Measurements from ENCODE around the gene KBTBD8. TPM values are rescaled to one million over a fixed set of nuclear protein-coding genes. Genes with fewer than 3 reads are reported as not detected.

KBTBD8 gene
- total and polyA plus RNA-seq, 4 donors: 0.08 to 14.2 (median 1.3) TPM

DNA sequence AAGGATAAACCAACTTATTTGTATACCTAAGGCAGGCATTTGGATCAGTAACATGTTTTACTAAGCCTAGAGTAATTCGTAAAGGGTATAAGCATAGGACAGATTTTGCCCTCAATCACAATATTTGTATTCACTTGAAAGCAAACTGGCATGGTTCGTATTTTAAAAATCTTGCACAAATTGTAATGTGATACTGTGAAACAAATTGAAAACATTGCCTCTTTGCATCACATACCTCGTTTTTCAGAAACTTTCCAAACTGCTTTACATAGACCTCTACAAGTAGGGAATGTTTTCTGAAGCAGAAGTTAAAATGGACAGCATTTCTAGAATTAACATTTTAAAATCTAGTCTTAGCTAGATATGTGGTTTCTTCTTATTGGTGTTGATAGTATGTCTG, 11.6 kb downstream of the KBTBD8 start:
- 87% methylated on average over 3 of the region's 3 CpGs for WGBS
- TF ChIP-seq YY1 (IDR thresholded peaks at IDR 0.05) (no peak), ATF3 (IDR thresholded peaks at IDR 0.05) (no peak), RAD21 (IDR thresholded peaks at IDR 0.05) (no peak), HNF4G (IDR thresholded peaks at IDR 0.05) (no peak), NR2F2 (IDR thresholded peaks at IDR 0.05) (no peak), SP1 (IDR thresholded peaks at IDR 0.05) (no peak), FOXA2 (IDR thresholded peaks at IDR 0.05) (no peak), FOXA1 (IDR thresholded peaks at IDR 0.05) (no peak), TAF1 (conservative IDR thresholded peaks at IDR 0.05) (no peak)
- TF ChIP-seq, protein P1, sequence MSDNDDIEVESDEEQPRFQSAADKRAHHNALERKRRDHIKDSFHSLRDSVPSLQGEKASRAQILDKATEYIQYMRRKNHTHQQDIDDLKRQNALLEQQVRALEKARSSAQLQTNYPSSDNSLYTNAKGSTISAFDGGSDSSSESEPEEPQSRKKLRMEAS (IDR thresholded peaks at IDR 0.05): no peak
- TF ChIP-seq, protein P2, sequence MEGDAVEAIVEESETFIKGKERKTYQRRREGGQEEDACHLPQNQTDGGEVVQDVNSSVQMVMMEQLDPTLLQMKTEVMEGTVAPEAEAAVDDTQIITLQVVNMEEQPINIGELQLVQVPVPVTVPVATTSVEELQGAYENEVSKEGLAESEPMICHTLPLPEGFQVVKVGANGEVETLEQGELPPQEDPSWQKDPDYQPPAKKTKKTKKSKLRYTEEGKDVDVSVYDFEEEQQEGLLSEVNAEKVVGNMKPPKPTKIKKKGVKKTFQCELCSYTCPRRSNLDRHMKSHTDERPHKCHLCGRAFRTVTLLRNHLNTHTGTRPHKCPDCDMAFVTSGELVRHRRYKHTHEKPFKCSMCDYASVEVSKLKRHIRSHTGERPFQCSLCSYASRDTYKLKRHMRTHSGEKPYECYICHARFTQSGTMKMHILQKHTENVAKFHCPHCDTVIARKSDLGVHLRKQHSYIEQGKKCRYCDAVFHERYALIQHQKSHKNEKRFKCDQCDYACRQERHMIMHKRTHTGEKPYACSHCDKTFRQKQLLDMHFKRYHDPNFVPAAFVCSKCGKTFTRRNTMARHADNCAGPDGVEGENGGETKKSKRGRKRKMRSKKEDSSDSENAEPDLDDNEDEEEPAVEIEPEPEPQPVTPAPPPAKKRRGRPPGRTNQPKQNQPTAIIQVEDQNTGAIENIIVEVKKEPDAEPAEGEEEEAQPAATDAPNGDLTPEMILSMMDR (IDR thresholded peaks at IDR 0.05; ENCODE audit: low read depth, low read length, missing input control): no peak
- Histone ChIP-seq H3K9ac (ENCODE audit: low read depth in 1 of 2, low read length in 2 of 2) (no peak overlapping the region), H3K36me3 (ENCODE audit: control insufficient read depth in 4 of 4, insufficient read depth in 3 of 4, low read depth in 1 of 4, low read length in 3 of 4) (peaks cover 0 to 3% (median 0%) of the 10 kb centered on the region in 4 donors), H3K27ac (ENCODE audit: low read depth in 1 of 2, low read length in 2 of 2) (no peak overlapping the region), H3K4me3 (ENCODE audit: low read depth in 1 of 3, low read length in 3 of 3) (no peak overlapping the region), H3K27me3 (ENCODE audit: control insufficient read depth in 4 of 4, insufficient read depth in 4 of 4, low read length in 3 of 4) (no peaks in the 10 kb centered on the region), H3K4me1 (ENCODE audit: control insufficient read depth in 4 of 4, insufficient read depth in 4 of 4, low read length in 3 of 4) (no peaks in the 10 kb centered on the region), H3K9me3 (ENCODE audit: control insufficient read depth in 4 of 4, low read length in 3 of 4) (no peaks in the 10 kb centered on the region)
- DNase-seq (ENCODE audit: low spot score): no peak

- TF ChIP-seq TAF1 (conservative IDR thresholded peaks at IDR 0.05) (no peak), NR2F2 (IDR thresholded peaks at IDR 0.05) (no peak), GABPA (IDR thresholded peaks at IDR 0.05 in 1 of 2, conservative IDR thresholded peaks at IDR 0.05 in 1 of 2) (no peak), RAD21 (IDR thresholded peaks at IDR 0.05) (no peak), EGR1 (IDR thresholded peaks at IDR 0.05; ENCODE audit: low read depth in 2 of 2) (no peak), YY1 (IDR thresholded peaks at IDR 0.05) (no peak), HNF4G (IDR thresholded peaks at IDR 0.05) (no peak)
- TF ChIP-seq, protein P1 (IDR thresholded peaks at IDR 0.05): no peak
- TF ChIP-seq, protein P2 (IDR thresholded peaks at IDR 0.05; ENCODE audit: low read depth, low read length, missing input control): no peak
- Histone ChIP-seq H3K27me3 (ENCODE audit: control insufficient read depth in 4 of 4, insufficient read depth in 4 of 4, low read length in 3 of 4) (no peaks in the 10 kb centered on the region), H3K4me1 (ENCODE audit: control insufficient read depth in 4 of 4, insufficient read depth in 4 of 4, low read length in 3 of 4) (no peaks in the 10 kb centered on the region), H3K9me3 (ENCODE audit: control insufficient read depth in 4 of 4, low read length in 3 of 4) (no peaks in the 10 kb centered on the region), H3K27ac (ENCODE audit: low read depth in 1 of 2, low read length in 2 of 2) (no peak overlapping the region), H3K36me3 (ENCODE audit: control insufficient read depth in 4 of 4, insufficient read depth in 3 of 4, low read depth in 1 of 4, low read length in 3 of 4) (no peaks in the 10 kb centered on the region), H3K4me3 (ENCODE audit: low read depth in 1 of 3, low read length in 3 of 3) (no peak overlapping the region), H3K9ac (ENCODE audit: low read depth in 1 of 2, low read length in 2 of 2) (no peak overlapping the region)
- WGBS: 94% methylated on average over 6 of the region's 6 CpGs
- DNase-seq (ENCODE audit: low spot score): no peak
These were observed 13.5 kb downstream of the KBTBD8 start for GRCh38 chr3:67011414-67012131.
